Measurements from ENCODE around the gene DAB2IP. TPM values are rescaled to one million over a fixed set of nuclear protein-coding genes. Genes with fewer than 3 reads are reported as not detected.

Gene DAB2IP
- polyA plus RNA-seq, 1 donor from 2014 or later = 17.3 TPM

GRCh38 chr9:121709798-121710197 is 58.4 kb downstream of the DAB2IP start:
- Histone ChIP-seq H3K4me3 (ENCODE audit: low read length) (no peak overlapping the region), H3K9me3 (ENCODE audit: low read length) (no peaks in the 10 kb centered on the region), H4K20me1 (ENCODE audit: insufficient read depth) (peaks cover 30% of the 10 kb centered on the region), H2AFZ (ENCODE audit: low read depth, low read length) (no peak overlapping the region), H3F3A (ENCODE audit: insufficient read depth, low read length, poor library complexity, severe bottlenecking) (no peaks in the 10 kb centered on the region), H3K9ac (ENCODE audit: low read length) (no peak overlapping the region), H3K27ac (ENCODE audit: low read length) (no peak overlapping the region), H3K4me2 (ENCODE audit: low read length) (no peak overlapping the region), H3K36me3 (ENCODE audit: insufficient read depth, low read length) (no peaks in the 10 kb centered on the region), H3K9me2 (ENCODE audit: insufficient read depth, low read length) (no peaks in the 10 kb centered on the region), H3K27me3 (ENCODE audit: insufficient read depth, low read depth, low read length) (no peaks in the 10 kb centered on the region), H3K79me2 (replicated peaks; ENCODE audit: insufficient read depth, low read length) (peaks cover 81% of the 10 kb centered on the region)
- no peak for TF ChIP-seq MXI1 (conservative IDR thresholded peaks at IDR 0.05; ENCODE audit: poor library complexity, severe bottlenecking)
- no peak for TF ChIP-seq TAF1 (IDR thresholded peaks at IDR 0.05; ENCODE audit: low read depth)
- no peak for TF ChIP-seq CTCF (IDR thresholded peaks at IDR 0.05; ENCODE audit: poor library complexity, severe bottlenecking)
- TF ChIP-seq SMC3 (conservative IDR thresholded peaks at IDR 0.05; ENCODE audit: poor library complexity) = no peak
- no peak for TF ChIP-seq EP300 (conservative IDR thresholded peaks at IDR 0.05; ENCODE audit: poor library complexity, severe bottlenecking)
- TF ChIP-seq RAD21 (conservative IDR thresholded peaks at IDR 0.05) = no peak
- TF ChIP-seq POLR2AphosphoS5 (IDR thresholded peaks at IDR 0.05) = no peak
- TF ChIP-seq, protein P1, sequence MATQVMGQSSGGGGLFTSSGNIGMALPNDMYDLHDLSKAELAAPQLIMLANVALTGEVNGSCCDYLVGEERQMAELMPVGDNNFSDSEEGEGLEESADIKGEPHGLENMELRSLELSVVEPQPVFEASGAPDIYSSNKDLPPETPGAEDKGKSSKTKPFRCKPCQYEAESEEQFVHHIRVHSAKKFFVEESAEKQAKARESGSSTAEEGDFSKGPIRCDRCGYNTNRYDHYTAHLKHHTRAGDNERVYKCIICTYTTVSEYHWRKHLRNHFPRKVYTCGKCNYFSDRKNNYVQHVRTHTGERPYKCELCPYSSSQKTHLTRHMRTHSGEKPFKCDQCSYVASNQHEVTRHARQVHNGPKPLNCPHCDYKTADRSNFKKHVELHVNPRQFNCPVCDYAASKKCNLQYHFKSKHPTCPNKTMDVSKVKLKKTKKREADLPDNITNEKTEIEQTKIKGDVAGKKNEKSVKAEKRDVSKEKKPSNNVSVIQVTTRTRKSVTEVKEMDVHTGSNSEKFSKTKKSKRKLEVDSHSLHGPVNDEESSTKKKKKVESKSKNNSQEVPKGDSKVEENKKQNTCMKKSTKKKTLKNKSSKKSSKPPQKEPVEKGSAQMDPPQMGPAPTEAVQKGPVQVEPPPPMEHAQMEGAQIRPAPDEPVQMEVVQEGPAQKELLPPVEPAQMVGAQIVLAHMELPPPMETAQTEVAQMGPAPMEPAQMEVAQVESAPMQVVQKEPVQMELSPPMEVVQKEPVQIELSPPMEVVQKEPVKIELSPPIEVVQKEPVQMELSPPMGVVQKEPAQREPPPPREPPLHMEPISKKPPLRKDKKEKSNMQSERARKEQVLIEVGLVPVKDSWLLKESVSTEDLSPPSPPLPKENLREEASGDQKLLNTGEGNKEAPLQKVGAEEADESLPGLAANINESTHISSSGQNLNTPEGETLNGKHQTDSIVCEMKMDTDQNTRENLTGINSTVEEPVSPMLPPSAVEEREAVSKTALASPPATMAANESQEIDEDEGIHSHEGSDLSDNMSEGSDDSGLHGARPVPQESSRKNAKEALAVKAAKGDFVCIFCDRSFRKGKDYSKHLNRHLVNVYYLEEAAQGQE (IDR thresholded peaks at IDR 0.05; ENCODE audit: borderline replicate concordance) = no peak
- no peak for TF ChIP-seq EZH2 (IDR thresholded peaks at IDR 0.05; ENCODE audit: borderline replicate concordance, insufficient read depth, low read length, poor library complexity, severe bottlenecking)

GRCh38 chr9:121711281-121711680 is 59.8 kb downstream of the DAB2IP start:
- H3K9me2 ChIP-seq (ENCODE audit: insufficient read depth, low read length) = no peaks in the 10 kb centered on the region
- H3K79me2 ChIP-seq (replicated peaks; ENCODE audit: insufficient read depth, low read length) = peaks cover 76% of the 10 kb centered on the region
- H4K20me1 ChIP-seq (ENCODE audit: insufficient read depth) = peaks cover 18% of the 10 kb centered on the region
- no peak overlapping the region for H2AFZ ChIP-seq (ENCODE audit: low read depth, low read length)
- H3K27ac ChIP-seq (ENCODE audit: low read length) = no peak overlapping the region
- H3K4me3 ChIP-seq (ENCODE audit: low read length) = no peak overlapping the region
- no peaks in the 10 kb centered on the region for H3K27me3 ChIP-seq (ENCODE audit: insufficient read depth, low read depth, low read length)
- no peak overlapping the region for H3K4me2 ChIP-seq (ENCODE audit: low read length)
- no peaks in the 10 kb centered on the region for H3K9me3 ChIP-seq (ENCODE audit: low read length)
- H3F3A ChIP-seq (ENCODE audit: insufficient read depth, low read length, poor library complexity, severe bottlenecking) = no peaks in the 10 kb centered on the region
- no peaks in the 10 kb centered on the region for H3K36me3 ChIP-seq (ENCODE audit: insufficient read depth, low read length)
- H3K9ac ChIP-seq (ENCODE audit: low read length) = no peak overlapping the region
- TF ChIP-seq CTCF (IDR thresholded peaks at IDR 0.05; ENCODE audit: poor library complexity, severe bottlenecking) (no peak), POLR2AphosphoS5 (IDR thresholded peaks at IDR 0.05) (no peak), EP300 (conservative IDR thresholded peaks at IDR 0.05; ENCODE audit: poor library complexity, severe bottlenecking) (no peak), TAF1 (IDR thresholded peaks at IDR 0.05; ENCODE audit: low read depth) (no peak)
- TF ChIP-seq, protein P1 (IDR thresholded peaks at IDR 0.05; ENCODE audit: borderline replicate concordance) = no peak

Data from neural cell (in vitro differentiated cells).